HuH-7.5 (cell line): Measurements from ENCODE around the gene SIX1.

Source experiments
- DNase-seq: peaks from one replicate; pipeline ENCODE4 v3.0.0; 2011; ENCODE audit warnings: low spot score

Gene SIX1

DNA sequence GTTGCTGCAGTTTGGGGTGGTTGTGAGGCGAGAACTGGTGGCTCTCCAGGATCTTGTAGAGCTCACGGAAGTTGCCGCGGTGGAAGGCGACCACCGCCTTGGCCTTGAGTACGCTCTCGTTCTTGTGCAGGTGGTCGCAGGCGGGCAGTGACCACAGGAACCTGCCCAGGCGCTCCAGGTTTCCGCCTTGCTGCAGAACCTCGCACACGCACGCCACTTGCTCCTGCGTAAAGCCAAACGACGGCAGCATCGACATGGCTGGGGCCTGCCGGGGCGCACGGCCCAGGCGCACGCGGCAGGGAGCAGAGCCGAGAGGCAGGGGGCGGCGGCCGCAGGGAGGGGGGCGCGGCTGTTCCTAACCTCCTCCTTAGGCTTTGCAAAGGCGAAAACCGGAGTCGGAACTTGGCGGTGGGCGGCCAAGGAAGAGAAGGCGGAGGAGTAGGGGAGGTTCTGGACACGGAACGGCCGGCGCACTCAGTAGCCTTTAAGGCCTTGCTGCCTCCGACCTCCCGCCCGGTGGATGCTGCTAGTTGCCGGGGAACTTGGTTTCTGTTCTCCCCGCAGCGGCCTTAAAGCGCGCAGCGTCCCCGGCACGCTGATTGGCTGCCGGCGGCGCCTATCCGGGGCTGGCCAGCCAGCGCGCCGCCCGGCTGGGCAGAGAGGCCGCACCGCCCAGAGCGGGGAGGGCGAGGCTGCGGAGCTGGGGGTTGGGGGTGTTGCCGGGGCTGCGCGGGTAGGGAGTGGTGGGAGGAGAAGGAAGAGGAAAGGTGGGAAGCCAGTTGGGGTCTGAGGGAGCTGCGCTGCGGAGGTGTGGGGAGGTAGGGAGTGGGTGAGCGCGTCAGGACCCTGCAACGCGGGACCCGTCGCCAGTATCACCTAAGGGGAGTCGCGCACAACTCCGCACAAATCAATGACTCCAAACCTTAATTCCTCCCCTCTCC lies at the start of gene SIX1:
Gene SIX1, minus strand, starts transcription at position 544 of the 941 bp plus-strand sequence. Its CDS starts 288 bp downstream, at position 256.
- DNase-seq: peak; percentile 96

DNA sequence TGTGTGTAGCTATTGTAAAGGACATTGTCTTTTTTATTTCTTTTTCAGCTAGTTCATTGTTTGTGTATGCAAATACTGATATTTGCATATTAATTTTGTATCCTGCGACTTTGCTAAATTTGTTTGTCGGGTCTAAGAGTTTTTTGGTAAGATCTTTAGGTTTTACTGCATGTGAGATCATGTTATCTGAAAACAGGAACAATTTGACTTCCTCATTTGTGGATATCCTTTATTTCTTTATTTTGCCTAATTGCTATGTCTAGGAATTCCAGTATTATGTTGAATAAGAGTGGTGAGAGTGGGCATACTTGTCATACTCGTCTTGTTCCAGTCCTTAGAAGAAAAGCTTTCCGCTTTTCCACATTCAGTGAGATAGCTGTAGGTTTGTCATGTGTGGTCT lies 46.0 kb upstream of the SIX1 start:
- no peak for DNase-seq

DNA sequence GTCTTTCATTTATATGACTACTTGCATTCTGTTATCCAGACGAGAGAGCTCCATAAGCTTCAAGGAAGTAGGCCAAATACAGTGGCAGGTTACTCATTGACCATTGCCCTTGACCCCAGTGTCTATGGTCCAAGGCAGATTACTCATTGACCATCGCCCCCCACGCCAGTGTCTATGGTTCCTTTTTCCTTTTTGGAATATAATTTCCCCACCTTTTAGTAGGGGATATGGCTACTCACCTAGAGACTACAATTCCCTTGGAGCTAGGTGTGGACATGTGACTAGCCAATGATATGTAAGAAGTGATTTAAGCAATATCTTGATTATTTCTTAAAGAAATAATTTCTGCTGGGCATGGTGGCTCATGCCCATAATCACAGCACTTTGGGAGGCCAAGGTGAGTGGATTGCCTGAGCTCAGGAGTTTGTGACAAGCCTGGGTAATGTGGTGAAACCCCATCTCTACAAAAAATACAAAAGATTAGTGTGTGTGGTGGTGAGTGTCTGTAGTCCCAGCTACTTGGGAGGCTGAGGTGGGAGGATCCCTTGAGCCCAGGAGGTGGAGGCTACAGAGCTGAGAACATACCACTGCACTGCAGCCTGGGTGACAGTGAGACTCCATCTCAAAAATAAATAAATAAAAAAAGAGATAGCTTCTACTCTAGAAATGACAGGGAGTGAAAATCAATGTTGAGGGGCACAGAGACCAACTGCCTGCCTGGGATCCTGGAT lies 42.3 kb upstream of the SIX1 start:
- peak; percentile 19 for DNase-seq

DNA sequence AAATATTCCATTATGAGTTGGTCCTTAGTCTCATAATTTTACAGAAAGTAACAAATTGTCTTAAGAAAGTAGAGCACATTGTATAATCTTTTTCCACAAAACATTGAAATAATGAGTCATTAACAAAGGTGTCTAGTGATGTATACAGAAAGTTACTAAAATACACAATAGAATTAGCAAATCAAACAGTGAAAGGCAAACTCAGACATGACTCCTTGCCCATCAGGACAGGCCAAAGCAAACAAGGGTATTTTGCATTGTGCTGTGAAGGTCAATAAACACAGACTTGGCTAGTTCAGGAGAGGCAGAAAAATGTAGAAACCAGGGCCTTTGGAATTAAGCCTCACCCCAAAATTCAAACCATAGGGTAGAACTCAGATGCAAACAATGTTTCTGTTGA lies 37.6 kb upstream of the SIX1 start:
- no peak for DNase-seq

DNA sequence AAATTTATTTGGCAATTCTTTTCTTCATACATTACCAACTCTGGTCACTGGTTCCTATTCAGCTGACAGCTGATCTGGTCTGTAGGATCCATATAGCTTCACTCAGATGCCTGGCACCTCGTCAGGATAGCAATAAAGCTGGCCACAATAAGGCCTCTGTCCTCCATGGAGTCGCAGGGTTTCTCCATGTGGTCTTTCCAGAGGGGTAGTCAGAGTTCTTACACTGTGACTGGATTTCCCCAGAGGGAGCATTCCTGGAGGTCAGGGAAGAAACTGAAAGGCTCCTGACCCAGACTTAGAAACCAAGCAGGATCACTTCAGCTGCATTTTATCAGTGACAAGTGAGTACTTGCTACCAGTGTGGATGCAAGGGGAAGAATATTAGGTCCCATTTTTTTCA lies 34.9 kb upstream of the SIX1 start:
- DNase-seq: no peak

DNA sequence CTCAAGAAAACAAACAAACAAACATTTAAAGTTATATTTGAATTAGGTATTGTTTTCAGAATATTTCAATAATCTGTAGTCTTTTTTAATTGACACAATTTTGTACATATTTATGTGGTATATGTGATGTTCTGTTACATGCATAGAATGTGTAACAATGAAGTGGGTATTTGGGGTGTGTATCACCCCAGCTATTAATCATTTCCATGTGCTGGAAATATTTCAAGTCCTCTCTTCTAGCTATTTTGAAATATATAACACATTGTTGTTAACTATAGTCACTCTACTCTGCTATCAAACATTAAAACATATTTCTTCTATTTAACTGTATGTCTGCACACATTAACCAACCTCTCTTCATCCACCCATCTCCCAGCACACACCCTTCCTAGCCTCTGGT lies 32.0 kb upstream of the SIX1 start:
- DNase-seq: no peak

DNA sequence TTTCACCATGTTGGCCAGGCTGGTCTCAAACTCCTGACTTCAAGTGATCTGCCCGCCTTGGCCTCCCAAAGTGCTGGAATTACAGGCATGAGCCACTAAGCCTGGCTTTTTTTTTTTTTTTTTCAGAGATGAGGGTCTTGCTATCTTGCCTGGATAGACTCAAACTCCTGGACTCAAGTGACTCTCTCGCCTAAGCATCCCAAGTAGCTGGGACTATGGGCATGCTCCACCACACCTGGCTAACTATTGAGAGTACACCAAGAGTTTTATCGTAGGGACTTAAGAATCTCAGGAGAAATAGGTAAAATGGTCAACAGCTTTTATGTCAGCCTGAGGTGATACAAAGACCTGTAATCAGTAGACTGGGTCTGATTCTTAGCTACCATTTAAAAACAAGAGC lies 31.2 kb upstream of the SIX1 start:
- DNase-seq: no peak

DNA sequence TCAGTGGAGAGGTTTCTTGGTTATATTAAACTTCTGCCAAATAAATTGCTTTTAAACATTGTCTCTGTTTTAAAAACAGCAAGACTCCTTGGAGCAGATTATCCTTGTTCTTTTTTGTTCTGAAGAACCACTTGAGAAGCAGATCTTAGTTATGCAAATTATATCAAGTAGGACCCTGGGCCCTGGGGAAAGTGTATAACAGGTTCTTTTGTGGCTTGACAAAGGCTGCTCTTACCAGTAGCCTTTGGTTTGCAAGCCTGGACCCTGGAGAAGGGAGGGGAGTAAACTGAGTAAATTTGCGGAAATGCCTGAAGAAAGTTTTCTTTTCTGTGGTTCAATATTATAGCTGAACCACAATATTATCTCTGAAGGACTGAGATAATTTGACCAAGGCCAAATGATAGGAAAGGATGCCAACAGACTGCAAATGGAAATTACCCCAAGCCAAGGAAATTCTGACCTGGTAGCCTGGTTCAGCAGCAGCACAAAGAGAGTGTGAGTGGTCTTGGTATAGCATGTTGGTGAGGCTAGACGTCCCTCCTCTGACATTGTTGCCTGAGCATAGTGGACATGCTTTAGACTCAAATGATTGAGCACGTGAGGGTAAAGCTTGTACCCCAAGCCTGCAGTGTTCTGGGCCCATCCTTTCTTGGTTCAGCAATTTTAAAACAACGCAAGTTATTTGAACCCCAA lies 30.4 kb upstream of the SIX1 start:
- no peak for DNase-seq

DNA sequence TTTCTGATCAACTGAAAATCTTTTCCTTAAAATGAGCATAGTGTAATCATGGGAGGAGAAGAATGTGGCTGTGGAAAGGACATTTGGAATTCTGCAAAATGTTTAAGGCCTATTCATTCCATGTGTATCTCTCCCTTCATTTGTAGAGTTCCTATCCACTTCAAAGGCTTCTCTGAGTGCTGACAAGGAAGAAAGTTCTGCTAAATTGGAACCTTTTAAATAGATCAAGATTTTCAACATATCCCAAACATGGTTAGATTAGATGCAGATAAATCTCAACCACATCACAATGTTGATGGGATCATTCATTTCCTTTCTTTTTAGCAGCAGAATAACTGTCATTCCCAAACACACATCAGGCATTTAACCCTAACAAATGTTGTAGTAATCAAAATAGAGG lies 28.4 kb upstream of the SIX1 start:
- DNase-seq: no peak

DNA sequence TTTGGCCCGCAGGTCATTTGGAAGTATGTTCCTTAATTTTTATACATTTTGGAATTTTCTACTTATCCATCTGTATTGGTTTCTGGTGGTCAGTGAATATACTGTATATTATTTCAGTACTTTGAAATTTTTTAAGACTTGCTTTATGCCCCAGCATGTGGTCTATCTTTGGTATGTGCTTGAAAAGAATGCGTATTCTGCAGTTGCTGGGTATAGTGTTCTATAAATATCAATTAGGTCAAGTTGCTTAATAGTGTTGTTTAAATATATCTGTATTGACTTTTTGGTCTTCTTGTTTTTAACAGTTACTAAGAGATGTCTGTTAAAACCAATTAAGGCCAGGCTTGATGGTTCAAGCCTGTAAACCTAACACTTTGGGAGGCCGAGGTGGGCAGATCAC lies 21.7 kb upstream of the SIX1 start:
- DNase-seq: no peak

DNA sequence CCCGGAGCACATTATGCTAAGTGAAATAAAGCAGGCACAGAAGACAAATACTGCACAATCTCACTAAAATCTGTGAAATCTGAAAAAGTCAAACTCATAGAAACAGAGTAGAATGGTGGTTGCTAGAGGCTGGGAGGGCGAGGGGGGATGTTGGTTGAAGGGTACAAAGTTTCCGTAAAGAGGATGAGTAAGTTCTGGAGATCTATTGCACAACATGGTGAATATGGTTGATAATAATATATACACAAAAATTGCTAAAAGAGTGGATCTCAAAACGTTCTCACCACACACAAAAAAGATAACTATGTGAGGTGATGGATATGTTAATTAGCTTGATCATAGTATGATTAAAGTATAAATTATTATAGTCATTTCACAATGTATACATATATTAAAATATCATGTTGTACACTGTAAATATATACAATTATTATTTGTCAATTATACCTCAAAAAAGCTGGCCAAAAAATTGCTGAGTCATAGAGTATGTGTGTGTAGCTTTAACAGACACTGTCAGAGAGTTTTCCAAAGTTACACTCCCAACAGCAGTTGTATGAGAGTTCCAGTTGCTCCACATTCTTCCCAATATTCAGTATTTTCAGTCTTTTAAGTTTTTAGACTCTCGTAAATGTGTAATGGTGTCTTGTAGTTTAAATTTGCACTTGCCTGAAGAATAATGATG lies 19.3 kb upstream of the SIX1 start:
- DNase-seq: no peak

DNA sequence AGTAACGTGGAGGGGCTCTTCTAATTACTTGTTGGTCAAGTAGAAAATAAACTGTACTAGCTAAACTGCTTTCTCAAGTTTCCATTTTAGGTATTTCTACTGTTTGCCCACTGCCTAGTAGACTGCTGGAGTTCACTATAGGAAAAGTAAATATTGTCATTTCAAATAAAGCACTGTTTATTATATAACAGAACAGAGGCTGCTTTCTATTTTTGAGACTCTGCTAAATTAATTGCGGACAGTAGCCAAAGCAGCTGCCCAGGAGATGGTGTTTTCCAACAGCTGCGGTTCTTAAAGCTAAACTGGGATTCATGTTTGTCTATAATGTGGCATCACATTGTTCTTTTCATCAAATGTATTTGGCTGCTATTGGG lies 15.9 kb upstream of the SIX1 start:
- no peak for DNase-seq

DNA sequence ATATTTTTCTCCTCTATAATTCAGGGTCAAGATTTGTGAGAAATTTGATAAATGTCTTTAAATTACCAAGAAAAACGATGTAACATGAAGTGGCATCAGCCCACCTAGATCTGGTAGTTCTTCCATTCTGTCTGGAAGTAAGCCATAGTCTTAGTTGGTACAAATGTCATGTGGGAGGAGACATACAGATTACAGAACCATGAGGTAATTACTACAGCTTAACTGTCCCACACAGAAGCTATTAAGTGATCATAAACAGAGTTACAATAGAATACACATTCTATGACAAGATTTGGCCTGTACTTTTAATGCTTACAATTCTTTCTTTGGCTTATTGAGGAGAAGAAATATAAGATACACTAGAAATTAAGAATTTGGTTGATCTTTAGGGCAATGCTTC lies 13.7 kb upstream of the SIX1 start:
- no peak for DNase-seq

DNA sequence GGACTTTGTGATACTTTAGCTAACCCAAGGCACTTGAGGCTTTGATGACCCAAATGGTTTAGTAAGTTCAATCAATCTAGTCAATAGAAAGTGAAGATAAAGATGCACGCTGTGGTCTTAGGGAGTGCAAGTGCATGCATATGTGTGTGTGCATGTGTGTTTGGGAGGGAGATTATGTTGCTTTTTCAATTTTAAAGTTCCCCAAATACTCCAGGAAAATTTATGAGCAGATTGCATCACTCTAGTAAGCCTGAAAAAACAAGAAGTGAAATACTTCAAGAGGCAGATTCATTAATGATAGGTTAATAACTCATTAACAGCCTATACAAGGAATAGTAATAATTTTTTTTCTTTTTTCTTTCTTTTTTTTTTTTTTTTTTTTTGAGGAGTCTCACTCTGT lies 12.4 kb upstream of the SIX1 start:
- DNase-seq: no peak

DNA sequence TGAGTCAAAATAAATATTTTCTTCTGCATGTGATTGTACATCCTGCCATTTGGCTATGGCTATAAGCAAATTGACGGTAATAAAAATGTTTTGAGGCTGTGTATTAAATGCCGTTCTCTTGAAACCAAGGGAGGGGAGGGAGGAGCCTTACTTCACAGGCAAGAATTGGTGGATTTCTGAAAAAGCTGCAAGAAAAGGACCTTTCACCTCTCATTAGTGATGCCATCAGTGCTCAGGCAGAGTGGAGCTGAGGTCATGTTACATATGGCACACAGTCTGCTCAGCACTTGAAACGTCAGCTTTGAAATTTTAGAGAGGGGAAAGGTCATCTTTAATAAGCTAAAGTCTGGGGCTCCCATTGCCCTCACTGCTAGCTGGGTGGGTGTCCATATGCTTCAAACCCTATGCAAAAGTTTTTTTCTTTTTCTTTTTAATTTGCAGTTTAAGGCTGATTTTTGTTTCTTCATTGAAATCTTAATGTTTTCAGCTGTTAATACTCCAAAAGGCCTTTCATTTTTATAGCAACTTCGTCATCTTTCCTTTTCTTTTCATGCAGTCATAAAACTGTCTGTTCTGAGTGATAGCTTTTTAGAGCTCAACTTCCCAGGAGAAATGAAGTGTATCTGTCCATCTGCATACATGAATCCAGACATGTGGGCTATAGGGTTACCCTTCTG lies 9.8 kb upstream of the SIX1 start:
- no peak for DNase-seq

DNA sequence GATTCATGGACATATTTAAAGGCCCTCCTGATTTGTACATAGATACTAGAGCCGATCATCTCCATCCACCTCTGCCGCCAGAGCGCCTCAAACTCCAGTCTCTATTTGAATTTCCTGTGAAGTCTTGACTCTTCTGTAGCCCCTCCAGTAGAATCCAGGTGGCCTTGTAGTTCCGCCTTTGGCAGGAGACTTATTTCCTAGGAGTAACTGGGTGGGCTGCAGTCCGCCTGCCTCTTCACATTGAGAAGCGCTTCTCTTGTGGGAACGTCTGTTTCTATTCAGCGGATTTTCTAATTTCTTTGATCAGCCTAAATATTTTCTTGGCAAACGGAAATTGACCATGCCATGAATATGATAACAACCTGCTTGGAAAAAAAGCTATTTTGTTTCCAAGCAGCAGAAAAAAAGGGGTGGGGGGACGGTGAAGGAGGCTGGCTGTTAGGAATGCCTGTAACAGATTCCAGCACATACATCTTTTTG lies 9.0 kb upstream of the SIX1 start:
- DNase-seq: no peak

DNA sequence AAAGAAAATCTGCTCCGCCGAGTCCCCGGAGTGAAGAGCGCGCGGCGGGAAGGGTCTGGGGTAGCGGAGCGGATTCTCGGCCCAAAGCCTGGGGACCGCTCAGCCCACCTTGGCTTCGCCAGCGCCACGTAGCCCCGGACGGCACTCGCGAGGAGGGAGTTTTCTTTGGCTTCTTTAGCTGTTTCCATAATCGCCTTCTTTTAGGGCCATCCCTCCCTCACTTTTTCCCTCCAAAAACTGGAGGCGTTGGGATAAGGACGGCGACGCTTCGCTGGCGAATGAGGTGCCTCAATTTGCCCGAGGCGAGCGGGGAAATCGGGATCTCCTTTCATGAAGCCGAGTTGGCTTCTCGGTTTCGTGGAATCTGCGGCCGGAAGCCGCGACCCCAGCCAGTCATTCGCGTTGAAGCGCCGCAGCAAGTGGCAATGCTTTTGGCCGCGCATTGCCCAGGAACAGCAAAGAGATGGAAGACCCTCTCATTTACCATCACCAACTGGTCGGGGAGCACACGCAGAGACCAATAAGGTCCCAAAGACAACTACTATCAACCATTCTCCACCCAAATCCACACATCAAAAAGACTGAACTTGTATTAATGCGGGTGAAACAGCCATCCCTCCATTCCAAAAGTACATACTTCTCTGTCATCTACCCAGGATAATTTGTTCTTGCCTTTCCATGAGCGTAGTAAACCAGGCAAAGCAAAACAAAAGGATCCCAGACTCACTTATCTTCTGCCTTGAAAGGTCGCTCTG lies 8.4 kb upstream of the SIX1 start:
- DNase-seq: no peak

DNA sequence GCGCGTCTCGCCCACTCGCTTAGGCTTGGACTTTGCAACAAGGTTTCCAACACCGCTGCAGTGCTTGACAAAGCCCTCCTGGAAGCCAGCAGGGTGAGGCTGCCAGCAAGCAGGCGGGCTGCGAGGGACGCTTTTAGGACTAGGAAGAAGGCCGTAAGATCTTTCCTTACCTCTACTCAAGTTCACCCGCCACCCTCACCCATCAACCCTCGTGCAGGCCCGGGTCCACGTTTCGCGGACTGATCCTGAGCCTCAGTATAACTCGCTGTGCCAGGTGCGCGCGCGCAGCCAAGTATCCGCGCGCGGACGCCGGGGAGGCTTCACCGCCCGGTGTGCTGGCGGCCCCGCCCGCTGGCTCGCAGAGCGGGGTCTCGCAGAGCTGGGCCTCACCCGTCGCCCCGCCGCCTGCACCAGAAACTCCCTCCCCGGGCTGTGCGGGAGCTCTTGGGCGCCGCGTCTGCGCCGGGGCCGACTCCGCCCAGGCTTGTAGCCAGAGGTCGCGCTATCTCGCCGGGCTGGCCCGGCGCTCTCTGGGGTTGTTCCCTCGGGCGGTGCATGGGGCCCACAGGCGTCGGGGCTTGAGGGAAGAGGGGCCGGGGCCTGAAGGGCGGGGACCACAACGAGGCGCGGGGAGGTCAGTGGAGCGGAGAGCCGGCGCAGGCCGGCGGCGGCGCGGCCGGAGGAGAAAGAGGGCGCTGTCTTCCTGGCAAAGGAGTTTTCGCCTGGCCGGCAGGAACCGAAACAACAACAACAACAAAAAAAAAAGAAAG lies 7.6 kb upstream of the SIX1 start:
- peak; percentile 81 for DNase-seq

DNA sequence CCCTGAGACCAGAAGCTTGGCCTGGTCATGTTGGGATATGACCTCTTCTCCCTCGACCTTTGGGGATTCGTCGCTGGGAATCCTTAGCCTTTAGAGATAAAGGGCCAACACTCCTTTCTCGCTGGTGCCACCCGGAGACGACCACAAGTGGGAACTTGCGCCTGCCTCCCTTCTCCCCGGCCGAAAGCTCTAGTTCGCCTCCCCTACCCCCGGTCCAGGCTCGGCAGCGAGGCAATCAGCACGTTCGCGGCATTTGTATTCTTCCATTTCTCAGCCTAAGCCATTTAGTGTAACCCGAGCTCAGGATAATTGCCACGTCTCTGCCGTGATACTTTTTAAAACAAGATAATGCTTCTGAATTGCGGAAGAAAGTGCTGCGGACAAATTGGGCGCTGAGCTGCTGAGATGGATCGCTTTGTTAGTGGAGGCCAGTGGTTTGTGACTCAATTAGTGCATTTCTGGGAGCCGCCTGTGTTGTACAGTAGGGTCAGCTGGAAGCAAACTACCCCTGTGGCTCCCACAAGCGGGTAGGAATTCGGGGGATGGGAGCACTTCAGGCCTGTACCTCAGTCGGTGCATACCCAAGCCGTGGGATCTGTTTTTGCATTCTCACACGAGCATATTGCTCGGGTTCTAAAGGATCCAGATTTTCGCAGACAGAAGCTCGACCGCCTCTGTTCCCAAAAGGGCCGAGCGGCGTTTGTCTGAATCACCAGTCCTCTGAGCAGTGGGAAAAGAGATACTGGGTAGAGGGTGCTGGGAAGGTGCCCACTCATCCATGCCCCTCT lies 6.8 kb upstream of the SIX1 start:
- DNase-seq: no peak
